HepG2 (cell line): ENCODE measurements around the gene P4HA1. TPM values are rescaled to one million over a fixed set of nuclear protein-coding genes. Genes with fewer than 3 reads are reported as not detected.

Source experiments
- CREM ChIP-seq, 2 experiments: sonication (generic) in 1 of 2; formaldehyde crosslinking in 1 of 2; IDR thresholded peaks; 2 replicates each; pipeline versions ENCODE4 v1.4.0 to v1.6.1; 2016 to 2020; ENCODE audit warnings: antibody characterized with exemption in 1 of 2, mild to moderate bottlenecking in 1 of 2, missing genetic modification reagents in 1 of 2
- EHMT2 ChIP-seq: fragments of 200-600 bp; sonication (generic); IDR thresholded peaks from 2 replicates; pipeline ENCODE4 v1.7.0; 2017; ENCODE audit warnings: antibody characterized with exemption, low read depth, low read length, borderline replicate concordance
- ESRRA ChIP-seq: sonication (generic); formaldehyde crosslinking; IDR thresholded peaks from 2 replicates; pipeline ENCODE4 v1.5.1; 2020; ENCODE audit warnings: mild to moderate bottlenecking, low read depth, missing genetic modification reagents
- FLYWCH1 ChIP-seq: sonication (generic); formaldehyde crosslinking; IDR thresholded peaks from 2 replicates; pipeline ENCODE4 v1.8.1; 2023; ENCODE audit warnings: mild to moderate bottlenecking, missing genetic modification reagents
- FOXA3 ChIP-seq: IDR thresholded peaks from 2 replicates; pipeline ENCODE4 v1.6.1; 2016; ENCODE audit warnings: missing genetic modification reagents, missing compliant biosample characterization
- FOXP1 ChIP-seq, 2 experiments: fragments of 450-650 bp in 1 of 2; IDR thresholded peaks; 2 replicates each; pipeline ENCODE4 v1.6.1; 2017 to 2018; ENCODE audit warnings: antibody characterized with exemption in 1 of 2
- GABPA ChIP-seq, 2 experiments: IDR thresholded peaks; 2 replicates each; pipeline ENCODE4 v1.6.1; 2011 to 2016; ENCODE audit warnings: low read depth in 2 of 2, low read length in 1 of 2, missing biosample characterization in 1 of 2, missing genetic modification characterization in 1 of 2
- HES4 ChIP-seq: sonication (generic); formaldehyde crosslinking; IDR thresholded peaks from 2 replicates; pipeline ENCODE4 v1.9.0; 2021; ENCODE audit warnings: mild to moderate bottlenecking, missing genetic modification reagents, borderline replicate concordance
- HMG20A ChIP-seq: IDR thresholded peaks from 2 replicates; pipeline ENCODE4 v1.6.1; 2016; ENCODE audit warnings: borderline replicate concordance
- KAT2B ChIP-seq: fragments of 150-350 bp; IDR thresholded peaks from 2 replicates; pipeline ENCODE4 v1.6.1; 2014; ENCODE audit warnings: low read depth, low read length, borderline replicate concordance
- NFIC ChIP-seq: IDR thresholded peaks from 2 replicates; pipeline ENCODE4 v1.6.1; 2012; ENCODE audit warnings: mild to moderate bottlenecking, low read length, inconsistent platforms
- PHF5A ChIP-seq: IDR thresholded peaks from one replicate; pipeline ENCODE4 v1.6.1; 2018; ENCODE audit warnings: low read depth, missing genetic modification reagents; ENCODE audit not compliant: unreplicated experiment
- RAD21 ChIP-seq: fragments of 450-650 bp; formaldehyde crosslinking; IDR thresholded peaks from 2 replicates; pipeline ENCODE4 v1.5.0; 2020; ENCODE audit warnings: mild to moderate bottlenecking
- RFX1 ChIP-seq: fragments of 450-650 bp; IDR thresholded peaks from 2 replicates; pipeline ENCODE4 v1.6.1; 2017
- RXRA ChIP-seq: sonication (generic); formaldehyde crosslinking; IDR thresholded peaks from 2 replicates; pipeline ENCODE4 v1.5.1; 2020; ENCODE audit warnings: missing genetic modification reagents
- SKI ChIP-seq: fragments of 450-650 bp; IDR thresholded peaks from one replicate; pipeline ENCODE4 v1.6.1; 2018; ENCODE audit warnings: mild to moderate bottlenecking; ENCODE audit not compliant: partially characterized antibody
- SOX13 ChIP-seq, 3 experiments: fragments of 450-650 bp in 1 of 3; sonication (generic) in 1 of 3; formaldehyde crosslinking in 1 of 3; IDR thresholded peaks in 2 of 3; conservative IDR thresholded peaks in 1 of 3; 2 replicates each; pipeline versions ENCODE4 v1.5.0 to v1.6.1; 2016 to 2020; ENCODE audit warnings: antibody characterized with exemption in 1 of 3, mild to moderate bottlenecking in 1 of 3, missing compliant biosample characterization in 1 of 3, missing genetic modification reagents in 1 of 3, moderate library complexity in 1 of 3
- TAF15 ChIP-seq: fragments of 200-400 bp; formaldehyde crosslinking; IDR thresholded peaks from one replicate; pipeline ENCODE4 v1.6.1; 2018; ENCODE audit warnings: mild to moderate bottlenecking, low read depth, low read length; ENCODE audit not compliant: poor library complexity, severe bottlenecking
- TEAD3 ChIP-seq: optimal IDR thresholded peaks from 2 replicates; pipeline ENCODE3; 2016; ENCODE audit warnings: borderline replicate concordance
- TOPORS ChIP-seq: sonication (generic); formaldehyde crosslinking; IDR thresholded peaks from 2 replicates; pipeline ENCODE4 v1.8.0; 2023; ENCODE audit warnings: mild to moderate bottlenecking, missing genetic modification reagents
- ZNF577 ChIP-seq: sonication (generic); formaldehyde crosslinking; IDR thresholded peaks from 2 replicates; pipeline ENCODE4 v1.4.0; 2020; ENCODE audit warnings: mild to moderate bottlenecking, low read depth, missing genetic modification reagents, borderline replicate concordance
- ZNF691 ChIP-seq: sonication (generic); formaldehyde crosslinking; IDR thresholded peaks from 2 replicates; pipeline ENCODE4 v1.4.0; 2020; ENCODE audit warnings: missing genetic modification reagents, low read depth, mild to moderate bottlenecking, borderline replicate concordance
- ZNF781 ChIP-seq: sonication (generic); formaldehyde crosslinking; IDR thresholded peaks from 2 replicates; pipeline ENCODE4 v1.5.1; 2020; ENCODE audit warnings: borderline replicate concordance, mild to moderate bottlenecking, missing genetic modification reagents; ENCODE audit errors: not compliant biosample characterization
- ZNF790 ChIP-seq: sonication (generic); formaldehyde crosslinking; IDR thresholded peaks from 2 replicates; pipeline ENCODE4 v1.8.0; 2022; ENCODE audit warnings: missing genetic modification reagents, mild to moderate bottlenecking, borderline replicate concordance
- polyA plus RNA-seq, 8 experiments: library from polyadenylated mRNA; depleted of rRNA in 3 of 8; stranded (reverse) in 7 of 8; unstranded in 1 of 8; fragments of >200 nt; fragmentation: Illumina TruSeq in 4 of 8; extraction: Trizol in 4 of 8; gene quantifications; 2 replicates each; pipeline versions ENCODE4 v1.2.1 to v1.2.3, GENCODE V29; 2011 to 2016; ENCODE audit warnings: low read depth in 4 of 8, missing spikeins in 1 of 8, mixed read lengths in 1 of 8; ENCODE audit not compliant: insufficient read depth in 1 of 8
- total RNA-seq, 5 experiments: library from RNA; depleted of rRNA; stranded (reverse); fragments of >200 nt; fragmentation: Illumina TruSeq; extraction: Trizol; gene quantifications; 2 replicates each; pipeline ENCODE4 v1.2.3, GENCODE V29; 2016; ENCODE audit warnings: low read depth in 1 of 5
- TF ChIP-seq, protein P1 (sequence below): sonication (generic); formaldehyde crosslinking; IDR thresholded peaks from 2 replicates; pipeline ENCODE4 v1.5.0; 2020; ENCODE audit warnings: missing genetic modification reagents
- TF ChIP-seq, protein P2 (sequence below): sonication (generic); formaldehyde crosslinking; IDR thresholded peaks from 2 replicates; pipeline ENCODE4 v1.4.0; 2020; ENCODE audit warnings: missing genetic modification reagents

The P4HA1 gene
- total and polyA plus RNA-seq, 2 of the 13 experiments (the other 11 are each of a cell fraction or from before 2014, with no cell fraction given): 63.1 to 196 TPM

- TF ChIP-seq TEAD3 (CRISPR knock-in tag): no peak
- no peak for TF ChIP-seq PHF5A (CRISPR knock-in tag)
- peak; percentile 86 for TF ChIP-seq SKI
- no peak for TF ChIP-seq EHMT2
- TF ChIP-seq RAD21: no peak
- TF ChIP-seq RXRA: no peak
- TF ChIP-seq, protein P1, sequence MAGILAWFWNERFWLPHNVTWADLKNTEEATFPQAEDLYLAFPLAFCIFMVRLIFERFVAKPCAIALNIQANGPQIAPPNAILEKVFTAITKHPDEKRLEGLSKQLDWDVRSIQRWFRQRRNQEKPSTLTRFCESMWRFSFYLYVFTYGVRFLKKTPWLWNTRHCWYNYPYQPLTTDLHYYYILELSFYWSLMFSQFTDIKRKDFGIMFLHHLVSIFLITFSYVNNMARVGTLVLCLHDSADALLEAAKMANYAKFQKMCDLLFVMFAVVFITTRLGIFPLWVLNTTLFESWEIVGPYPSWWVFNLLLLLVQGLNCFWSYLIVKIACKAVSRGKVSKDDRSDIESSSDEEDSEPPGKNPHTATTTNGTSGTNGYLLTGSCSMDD (CRISPR knock-in tag): no peak
- TF ChIP-seq HES4 (CRISPR knock-in tag): no peak
- TF ChIP-seq, protein P2, sequence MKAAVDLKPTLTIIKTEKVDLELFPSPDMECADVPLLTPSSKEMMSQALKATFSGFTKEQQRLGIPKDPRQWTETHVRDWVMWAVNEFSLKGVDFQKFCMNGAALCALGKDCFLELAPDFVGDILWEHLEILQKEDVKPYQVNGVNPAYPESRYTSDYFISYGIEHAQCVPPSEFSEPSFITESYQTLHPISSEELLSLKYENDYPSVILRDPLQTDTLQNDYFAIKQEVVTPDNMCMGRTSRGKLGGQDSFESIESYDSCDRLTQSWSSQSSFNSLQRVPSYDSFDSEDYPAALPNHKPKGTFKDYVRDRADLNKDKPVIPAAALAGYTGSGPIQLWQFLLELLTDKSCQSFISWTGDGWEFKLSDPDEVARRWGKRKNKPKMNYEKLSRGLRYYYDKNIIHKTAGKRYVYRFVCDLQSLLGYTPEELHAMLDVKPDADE (CRISPR knock-in tag): no peak
- no peak for TF ChIP-seq ZNF781
- no peak for TF ChIP-seq TAF15
- peak; percentile 48; the same call in 1 of the 2 replicates for TF ChIP-seq NFIC
- TF ChIP-seq FOXP1 (IDR thresholded peaks at IDR 0.05): no peak
- TF ChIP-seq FOXP1 (CRISPR knock-in tag; IDR thresholded peaks at IDR 0.05): peak; percentile 78
- TF ChIP-seq HMG20A (CRISPR knock-in tag): peak; percentile 42; the same call in 1 of the 2 replicates
- no peak for TF ChIP-seq ZNF790 (CRISPR knock-in tag)
- TF ChIP-seq CREM (IDR thresholded peaks at IDR 0.05): peak; percentile 58; the same call in 1 of the 2 replicates
- TF ChIP-seq CREM (CRISPR knock-in tag; IDR thresholded peaks at IDR 0.05): no peak
- TF ChIP-seq FOXA3 (CRISPR knock-in tag): peak; percentile 69; the same call in 1 of the 2 replicates
- TF ChIP-seq TOPORS: no peak
- no peak for TF ChIP-seq ESRRA
- TF ChIP-seq FLYWCH1 (CRISPR knock-in tag): no peak
- TF ChIP-seq ZNF691 (CRISPR knock-in tag): no peak
- no peak for TF ChIP-seq RFX1
- no peak for TF ChIP-seq SOX13 (IDR thresholded peaks at IDR 0.05)
- TF ChIP-seq SOX13 (CRISPR knock-in tag; conservative IDR thresholded peaks at IDR 0.05 in 1 of 2, IDR thresholded peaks at IDR 0.05 in 1 of 2): peak in 1 of 2 experiments; percentile 46; a peak in 2 of 4 replicates
- TF ChIP-seq KAT2B: peak; percentile 67
- TF ChIP-seq ZNF577 (CRISPR knock-in tag): no peak
- no peak for TF ChIP-seq GABPA (IDR thresholded peaks at IDR 0.05; ENCODE audit: low read depth, low read length)
- TF ChIP-seq GABPA (CRISPR knock-in tag; IDR thresholded peaks at IDR 0.05; ENCODE audit: low read depth): no peak
These were observed 22.8 kb upstream of the P4HA1 start (continued) for GRCh38 chr10:73119457-73119856.
